K562 (cell line): ENCODE data around the gene SNAPC2. TPM values are rescaled to one million over a fixed set of nuclear protein-coding genes. Genes with fewer than 3 reads are reported as not detected.
A peak's percentile ranks its signal among the peaks of the same experiment; 100 is the strongest.

ENCODE experiments used
- AFF1 ChIP-seq, 2 experiments: fragments of 450-650 bp; IDR thresholded peaks; 2 replicates each; pipeline ENCODE4 v1.6.1; 2018; ENCODE audit warnings: mild to moderate bottlenecking in 2 of 2, low read depth in 1 of 2; ENCODE audit not compliant: partially characterized antibody in 2 of 2
- BCLAF1 ChIP-seq, 2 experiments: fragments of 450-650 bp in 1 of 2; IDR thresholded peaks; 2 replicates each; pipeline ENCODE4 v1.6.1; 2011 to 2017; ENCODE audit warnings: low read depth in 2 of 2, antibody characterized with exemption in 1 of 2, borderline replicate concordance in 1 of 2, low read length in 1 of 2, mild to moderate bottlenecking in 1 of 2, mixed read lengths in 1 of 2; ENCODE audit not compliant: control insufficient read depth in 1 of 2
- C11orf30 ChIP-seq: fragments of 450-650 bp; IDR thresholded peaks from 2 replicates; pipeline ENCODE4 v1.6.1; 2016; ENCODE audit warnings: low read depth, mild to moderate bottlenecking
- CSDE1 ChIP-seq, 2 experiments: fragments of 450-650 bp; IDR thresholded peaks; 2 replicates each; pipeline ENCODE4 v1.6.1; 2016; ENCODE audit warnings: mild to moderate bottlenecking in 1 of 2
- EHMT2 ChIP-seq: fragments of 450-650 bp; IDR thresholded peaks from 2 replicates; pipeline ENCODE4 v1.6.1; 2018; ENCODE audit warnings: antibody characterized with exemption
- ETV5 ChIP-seq: sonication (generic); formaldehyde crosslinking; IDR thresholded peaks from 2 replicates; pipeline ENCODE4 v1.4.0; 2020; ENCODE audit warnings: low read depth, mild to moderate bottlenecking, missing genetic modification reagents
- ETV6 ChIP-seq, 3 experiments: fragments of 150-350 bp in 1 of 3; sonication (generic) in 1 of 3; formaldehyde crosslinking in 1 of 3; IDR thresholded peaks; 2 replicates each; pipeline versions ENCODE4 v1.6.1 to v1.8.0; 2014 to 2022; ENCODE audit warnings: borderline replicate concordance in 2 of 3, low read depth in 2 of 3, antibody characterized with exemption in 1 of 3, low read length in 1 of 3, mild to moderate bottlenecking in 1 of 3, missing genetic modification reagents in 1 of 3
- FOXA1 ChIP-seq: fragments of 450-650 bp; IDR thresholded peaks from 2 replicates; pipeline ENCODE4 v1.6.1; 2016; ENCODE audit warnings: mild to moderate bottlenecking, borderline replicate concordance
- KDM4B ChIP-seq, 2 experiments: fragments of 450-650 bp in 1 of 2; sonication (generic) in 1 of 2; IDR thresholded peaks; 2 replicates each; pipeline ENCODE4 v1.6.1; 2016 to 2017; ENCODE audit warnings: borderline replicate concordance in 2 of 2, antibody characterized with exemption in 1 of 2, low read depth in 1 of 2, mild to moderate bottlenecking in 1 of 2
- MBD2 ChIP-seq: sonication (generic); IDR thresholded peaks from 2 replicates; pipeline ENCODE4 v1.6.1; 2016; ENCODE audit warnings: low read depth, borderline replicate concordance
- RFX1 ChIP-seq: fragments of 450-650 bp; IDR thresholded peaks from 2 replicates; pipeline ENCODE4 v1.6.1; 2016; ENCODE audit warnings: mild to moderate bottlenecking, moderate library complexity
- RUNX1 ChIP-seq: sonication (generic); IDR thresholded peaks from 2 replicates; pipeline ENCODE4 v1.6.1; 2016; ENCODE audit warnings: antibody characterized with exemption, low read depth
- SMAD4 ChIP-seq: fragments of 250-450 bp; sonication (Bioruptor Pico); conservative IDR thresholded peaks from 2 replicates; pipeline ENCODE4 v1.8.0; 2021; ENCODE audit warnings: inconsistent platforms, mild to moderate bottlenecking, moderate library complexity
- SMARCE1 ChIP-seq: fragments of 450-650 bp; IDR thresholded peaks from 2 replicates; pipeline ENCODE4 v1.7.1; 2016; ENCODE audit warnings: mild to moderate bottlenecking
- SP1 ChIP-seq: sonication (generic); formaldehyde crosslinking; IDR thresholded peaks from 2 replicates; pipeline ENCODE4 v1.8.1; 2022; ENCODE audit warnings: mild to moderate bottlenecking, missing genetic modification reagents
- STAT5B ChIP-seq: fragments of 250-450 bp; sonication (Bioruptor Pico); IDR thresholded peaks from 2 replicates; pipeline ENCODE4 v1.8.0; 2021; ENCODE audit warnings: mild to moderate bottlenecking, inconsistent platforms
- TCFL5 ChIP-seq: fragments of 250-450 bp; sonication (Bioruptor Pico); conservative IDR thresholded peaks from 2 replicates; pipeline ENCODE4 v1.6.1; 2021; ENCODE audit warnings: mild to moderate bottlenecking, moderate library complexity, matching md5 sums
- THRAP3 ChIP-seq: fragments of 450-650 bp; IDR thresholded peaks from 2 replicates; pipeline ENCODE4 v1.6.1; 2016; ENCODE audit warnings: mild to moderate bottlenecking, inconsistent platforms, borderline replicate concordance
- ZBTB2 ChIP-seq: fragments of 450-650 bp; IDR thresholded peaks from 2 replicates; pipeline ENCODE4 v1.6.1; 2016; ENCODE audit warnings: antibody characterized with exemption
- polyA plus RNA-seq, 8 experiments: library from polyadenylated mRNA; depleted of rRNA in 4 of 8; stranded (reverse) in 5 of 8; unstranded in 3 of 8; fragments of >200 nt; fragmentation: Nextera tagmentation in 2 of 8; fragmentation: Illumina TruSeq in 1 of 8; extraction: Ambion mirVana in 2 of 8; extraction: Trizol in 1 of 8; gene quantifications; 2 replicates each; pipeline versions ENCODE4 v1.2.1 to v1.2.3, GENCODE V29; 2011 to 2014; ENCODE audit warnings: inconsistent platforms in 1 of 8, missing spikeins in 1 of 8
- total RNA-seq, 7 experiments: library from RNA; depleted of rRNA in 6 of 7; stranded (reverse); fragments of >200 nt in 6 of 7; fragmentation: Illumina TruSeq in 2 of 7; extraction: Trizol in 2 of 7; gene quantifications; 2 replicates each; pipeline versions ENCODE4 v1.2.1 to v1.2.3, GENCODE V29; 2011 to 2021; ENCODE audit warnings: low replicate concordance in 1 of 7

SNAPC2 gene
- total and polyA plus RNA-seq, 9 of the 15 experiments (the other 6 are each of a cell fraction or from before 2014, with no cell fraction given): 0.59 to 45.1 (median 15.3) TPM

GRCh38 chr19:7903244-7904073 lies 16.7 kb upstream of the SNAPC2 start, which contains the start of gene MAP2K7 (continued):
- TF ChIP-seq AFF1 (IDR thresholded peaks at IDR 0.05; ENCODE audit: low read depth in 1 of 2, partially characterized antibody in 2 of 2) (no peak), MBD2 (peak; percentile 54), CSDE1 (IDR thresholded peaks at IDR 0.05) (no peak), TCFL5 (CRISPR knock-in tag) (no peak), BCLAF1 (IDR thresholded peaks at IDR 0.05; ENCODE audit: borderline replicate concordance in 1 of 2, control insufficient read depth in 1 of 2, low read depth in 2 of 2, low read length in 1 of 2) (no peak), KDM4B (IDR thresholded peaks at IDR 0.05; ENCODE audit: borderline replicate concordance in 2 of 2, low read depth in 1 of 2) (0 out of 4 replicates have a peak, but pooled peaks of 1 of the 2 experiments have one; percentile 41), SMARCE1 (no peak; the same call in 1 of the 2 replicates), ZBTB2 (peak; percentile 100), ETV5 (CRISPR knock-in tag) (no peak; the same call in 1 of the 2 replicates), THRAP3 (no peak), RUNX1 (no peak), ETV6 (IDR thresholded peaks at IDR 0.05; ENCODE audit: borderline replicate concordance in 1 of 2, low read depth in 2 of 2, low read length in 1 of 2) (no peak), ETV6 (CRISPR knock-in tag; IDR thresholded peaks at IDR 0.05; ENCODE audit: borderline replicate concordance) (no peak), STAT5B (CRISPR knock-in tag) (no peak), FOXA1 (no peak), C11orf30 (peak; percentile 22; the same call in 1 of the 2 replicates), EHMT2 (no peak), SP1 (CRISPR knock-in tag) (peak; percentile 88), RFX1 (no peak), SMAD4 (CRISPR knock-in tag) (no peak)
